HCT116 (cell line): ENCODE data around the gene CCDC146.
"Not testable (repeated sequence)": the region's sequence is repeated elsewhere in the genome, so short reads cannot be mapped to it uniquely, and the experiment has no call there.

Source experiments
- ATF3 ChIP-seq: IDR thresholded peaks from 2 replicates; pipeline ENCODE4 v1.6.1; 2012
- CBX3 ChIP-seq: IDR thresholded peaks from 2 replicates; pipeline ENCODE4 v1.6.1; 2012; ENCODE audit warnings: low read depth
- CEBPB ChIP-seq: IDR thresholded peaks from 2 replicates; pipeline ENCODE4 v1.6.1; 2012; ENCODE audit warnings: low read depth
- EGR1 ChIP-seq: IDR thresholded peaks from 2 replicates; pipeline ENCODE4 v1.6.1; 2012; ENCODE audit warnings: low read depth
- EZH2phosphoT487 ChIP-seq: fragments of 200-600 bp; IDR thresholded peaks from 2 replicates; pipeline ENCODE4 v1.6.1; 2018; ENCODE audit warnings: antibody characterized with exemption, borderline replicate concordance
- POLR2A ChIP-seq: IDR thresholded peaks from 2 replicates; pipeline ENCODE4 v1.7.0; 2011; ENCODE audit warnings: borderline replicate concordance; ENCODE audit not compliant: insufficient read depth, insufficient read length; ENCODE audit errors: extremely low read depth
- POLR2AphosphoS5 ChIP-seq: IDR thresholded peaks from 2 replicates; pipeline ENCODE4 v1.6.1; 2011; ENCODE audit warnings: mild to moderate bottlenecking, low read depth, low read length, moderate library complexity
- RAD21 ChIP-seq: IDR thresholded peaks from 2 replicates; pipeline ENCODE4 v1.6.1; 2012; ENCODE audit warnings: low read depth, mild to moderate bottlenecking
- SIN3A ChIP-seq: IDR thresholded peaks from 2 replicates; pipeline ENCODE4 v1.6.1; 2012; ENCODE audit warnings: low read depth
- SP1 ChIP-seq: IDR thresholded peaks from 2 replicates; pipeline ENCODE4 v1.6.1; 2012; ENCODE audit warnings: low read depth
- YY1 ChIP-seq: IDR thresholded peaks from 2 replicates; pipeline ENCODE4 v1.6.1; 2011; ENCODE audit warnings: low read length, low read depth, moderate library complexity, mild to moderate bottlenecking; ENCODE audit not compliant: insufficient replicate concordance; ENCODE audit errors: extremely low read depth
- TF ChIP-seq, protein P1 (sequence below), 3 experiments: fragments of 200-600 bp in 1 of 3; sonication (generic) in 1 of 3; IDR thresholded peaks in 2 of 3; conservative IDR thresholded peaks in 1 of 3; 2 replicates each; pipeline ENCODE4 v1.5.1; 2012 to 2017; ENCODE audit warnings: low read depth in 2 of 3, low read length in 2 of 3, antibody characterized with exemption in 1 of 3, borderline replicate concordance in 1 of 3, control low read depth in 1 of 3, mild to moderate bottlenecking in 1 of 3, mixed read lengths in 1 of 3, mixed run types in 1 of 3, moderate library complexity in 1 of 3; ENCODE audit not compliant: insufficient read depth in 1 of 3
- TF ChIP-seq, protein P2 (sequence below): IDR thresholded peaks from 2 replicates; pipeline ENCODE4 v1.6.1; 2012; ENCODE audit warnings: low read depth

DNA sequence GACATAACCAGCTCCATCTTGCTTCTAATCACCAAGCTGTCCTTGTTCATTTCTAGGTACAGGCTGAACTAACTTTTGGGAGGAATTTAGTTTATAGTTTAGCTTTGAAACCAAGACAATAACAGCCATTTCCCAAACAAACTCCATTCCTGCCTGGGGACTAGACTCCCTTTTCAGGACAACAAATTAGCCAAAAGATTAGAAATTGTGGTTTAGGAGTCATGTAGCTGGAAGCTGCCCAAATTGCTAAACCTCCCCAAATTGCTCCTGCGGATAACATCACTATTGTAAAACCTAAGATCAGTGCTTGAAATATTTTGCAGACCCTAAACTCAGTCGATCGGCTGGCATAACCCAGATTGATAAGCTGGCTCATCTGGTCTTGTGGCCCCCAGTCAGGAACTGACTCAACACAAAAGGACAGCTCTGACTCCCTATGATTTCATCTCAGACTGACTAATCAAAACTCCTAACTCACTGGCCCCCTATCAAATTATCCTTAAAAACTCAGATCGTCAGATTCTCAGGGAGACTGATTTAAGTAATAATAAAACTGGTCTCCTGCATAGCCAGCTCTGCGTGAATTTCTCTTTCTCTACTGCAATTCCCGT lies 47.5 kb upstream of the CCDC146 start:
- TF ChIP-seq, protein P1, sequence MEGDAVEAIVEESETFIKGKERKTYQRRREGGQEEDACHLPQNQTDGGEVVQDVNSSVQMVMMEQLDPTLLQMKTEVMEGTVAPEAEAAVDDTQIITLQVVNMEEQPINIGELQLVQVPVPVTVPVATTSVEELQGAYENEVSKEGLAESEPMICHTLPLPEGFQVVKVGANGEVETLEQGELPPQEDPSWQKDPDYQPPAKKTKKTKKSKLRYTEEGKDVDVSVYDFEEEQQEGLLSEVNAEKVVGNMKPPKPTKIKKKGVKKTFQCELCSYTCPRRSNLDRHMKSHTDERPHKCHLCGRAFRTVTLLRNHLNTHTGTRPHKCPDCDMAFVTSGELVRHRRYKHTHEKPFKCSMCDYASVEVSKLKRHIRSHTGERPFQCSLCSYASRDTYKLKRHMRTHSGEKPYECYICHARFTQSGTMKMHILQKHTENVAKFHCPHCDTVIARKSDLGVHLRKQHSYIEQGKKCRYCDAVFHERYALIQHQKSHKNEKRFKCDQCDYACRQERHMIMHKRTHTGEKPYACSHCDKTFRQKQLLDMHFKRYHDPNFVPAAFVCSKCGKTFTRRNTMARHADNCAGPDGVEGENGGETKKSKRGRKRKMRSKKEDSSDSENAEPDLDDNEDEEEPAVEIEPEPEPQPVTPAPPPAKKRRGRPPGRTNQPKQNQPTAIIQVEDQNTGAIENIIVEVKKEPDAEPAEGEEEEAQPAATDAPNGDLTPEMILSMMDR (IDR thresholded peaks at IDR 0.05 in 2 of 3, conservative IDR thresholded peaks at IDR 0.05 in 1 of 3; ENCODE audit: borderline replicate concordance in 1 of 3, insufficient read depth in 1 of 3, low read depth in 2 of 3, low read length in 2 of 3) = not testable (repeated sequence)
- not testable (repeated sequence) for TF ChIP-seq POLR2A, SIN3A, YY1, SP1, CBX3, EGR1, CEBPB, ATF3, POLR2AphosphoS5, RAD21, EZH2phosphoT487
- TF ChIP-seq, protein P2, sequence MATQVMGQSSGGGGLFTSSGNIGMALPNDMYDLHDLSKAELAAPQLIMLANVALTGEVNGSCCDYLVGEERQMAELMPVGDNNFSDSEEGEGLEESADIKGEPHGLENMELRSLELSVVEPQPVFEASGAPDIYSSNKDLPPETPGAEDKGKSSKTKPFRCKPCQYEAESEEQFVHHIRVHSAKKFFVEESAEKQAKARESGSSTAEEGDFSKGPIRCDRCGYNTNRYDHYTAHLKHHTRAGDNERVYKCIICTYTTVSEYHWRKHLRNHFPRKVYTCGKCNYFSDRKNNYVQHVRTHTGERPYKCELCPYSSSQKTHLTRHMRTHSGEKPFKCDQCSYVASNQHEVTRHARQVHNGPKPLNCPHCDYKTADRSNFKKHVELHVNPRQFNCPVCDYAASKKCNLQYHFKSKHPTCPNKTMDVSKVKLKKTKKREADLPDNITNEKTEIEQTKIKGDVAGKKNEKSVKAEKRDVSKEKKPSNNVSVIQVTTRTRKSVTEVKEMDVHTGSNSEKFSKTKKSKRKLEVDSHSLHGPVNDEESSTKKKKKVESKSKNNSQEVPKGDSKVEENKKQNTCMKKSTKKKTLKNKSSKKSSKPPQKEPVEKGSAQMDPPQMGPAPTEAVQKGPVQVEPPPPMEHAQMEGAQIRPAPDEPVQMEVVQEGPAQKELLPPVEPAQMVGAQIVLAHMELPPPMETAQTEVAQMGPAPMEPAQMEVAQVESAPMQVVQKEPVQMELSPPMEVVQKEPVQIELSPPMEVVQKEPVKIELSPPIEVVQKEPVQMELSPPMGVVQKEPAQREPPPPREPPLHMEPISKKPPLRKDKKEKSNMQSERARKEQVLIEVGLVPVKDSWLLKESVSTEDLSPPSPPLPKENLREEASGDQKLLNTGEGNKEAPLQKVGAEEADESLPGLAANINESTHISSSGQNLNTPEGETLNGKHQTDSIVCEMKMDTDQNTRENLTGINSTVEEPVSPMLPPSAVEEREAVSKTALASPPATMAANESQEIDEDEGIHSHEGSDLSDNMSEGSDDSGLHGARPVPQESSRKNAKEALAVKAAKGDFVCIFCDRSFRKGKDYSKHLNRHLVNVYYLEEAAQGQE = not testable (repeated sequence)
